H1 (cell line): ENCODE results near the gene BCAS3. TPM values are rescaled to one million over a fixed set of nuclear protein-coding genes. Genes with fewer than 3 reads are reported as not detected.

Experiments used
- BRCA1 ChIP-seq: IDR thresholded peaks from 2 replicates; pipeline ENCODE4 v1.6.1; 2012; ENCODE audit warnings: low read depth, low read length, improper control_type of control experiment
- CTBP2 ChIP-seq: IDR thresholded peaks from 2 replicates; pipeline ENCODE4 v1.7.0; 2011; ENCODE audit warnings: borderline replicate concordance, mild to moderate bottlenecking, moderate library complexity, mixed read lengths, low read length; ENCODE audit not compliant: insufficient read depth, insufficient read length
- KDM5A ChIP-seq: fragments of 200-600 bp; IDR thresholded peaks from 2 replicates; pipeline ENCODE4 v1.7.1; 2012; ENCODE audit warnings: mild to moderate bottlenecking, low read length, inconsistent platforms, mixed read lengths
- RFX5 ChIP-seq: IDR thresholded peaks from 2 replicates; pipeline ENCODE4 v1.6.1; 2011; ENCODE audit warnings: low read depth, low read length, improper control_type of control experiment, borderline replicate concordance
- polyA plus RNA-seq, 7 experiments: library from polyadenylated mRNA; depleted of rRNA in 3 of 7; stranded (reverse) in 5 of 7; unstranded in 2 of 7; fragments of >200 nt in 5 of 7; fragments of 200-250 nt in 2 of 7; gene quantifications; 1 replicate in 5 of 7; 2 replicates in 1 of 7; 4 replicates in 1 of 7; pipeline versions ENCODE4 v1.2.1 to v1.2.3, GENCODE V29; 2011 to 2013; ENCODE audit warnings: missing spikeins in 2 of 7, mixed read lengths in 2 of 7
- total RNA-seq: library from RNA; stranded (reverse); fragmentation: NEBNext Ultra II Directional; extraction: Animal tissue kit (Norgen Biotek cat#: 25700); gene quantifications from 2 replicates; pipeline ENCODE4 v1.2.1, GENCODE V29; 2021

Gene BCAS3
- total and polyA plus RNA-seq, 2 of the 8 experiments (the other 6 are each of a cell fraction or from before 2014, with no cell fraction given) = 9.9 to 13.3 TPM

GRCh38 chr17:61248399-61248798 is 570.7 kb downstream of the BCAS3 start (continued):
- TF ChIP-seq CTBP2 = no peak
- TF ChIP-seq RFX5 = no peak
- TF ChIP-seq KDM5A = no peak
- no peak for TF ChIP-seq BRCA1
- TF ChIP-seq, all 59 proteins: peak for 0
